HG02840 (cell line): Measurements from ENCODE around the gene MBD3.

Source experiments
- ATAC-seq: cut with Tn5 transposase; IDR thresholded peaks from one replicate; pipeline ENCODE4 v1.9.1; 2021; ENCODE audit warnings: mild to moderate bottlenecking, moderate library complexity, moderate number of reproducible peaks; ENCODE audit not compliant: unreplicated experiment, low FRiP score

MBD3 gene

DNA sequence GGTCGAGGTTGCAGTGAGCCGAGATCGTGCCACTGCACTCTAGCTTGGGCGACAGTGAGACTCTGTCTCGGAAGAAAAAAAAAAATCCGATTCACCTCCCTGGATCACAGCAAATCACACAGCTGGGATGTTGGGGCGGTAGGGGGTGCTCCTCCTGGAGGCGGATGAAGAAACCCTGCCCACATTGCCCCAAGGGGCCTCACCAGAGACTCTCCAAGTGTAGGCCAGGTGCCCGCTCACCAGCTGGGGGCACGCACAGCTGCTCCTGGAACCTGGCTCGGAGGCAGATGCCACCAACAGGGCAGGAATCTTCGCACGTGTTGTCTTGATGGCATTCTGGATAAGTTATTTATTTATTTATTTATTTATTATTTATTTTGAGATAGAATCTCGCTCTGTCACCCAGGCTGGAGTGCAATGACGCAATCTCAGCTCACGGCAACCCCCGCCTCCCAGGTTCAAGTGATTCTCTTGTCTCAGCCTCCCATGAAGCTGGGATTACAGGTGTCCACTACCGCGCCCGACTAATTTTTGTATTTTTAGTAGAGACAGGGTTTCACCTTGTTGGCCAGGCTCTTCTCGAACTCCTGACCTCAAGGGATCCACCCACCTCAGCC is 9.5 kb upstream of the MBD3 start:
- ATAC-seq: no peak

- ATAC-seq: no peak
Measured at GRCh38 chr19:1601613-1602064, 9.0 kb upstream of the MBD3 start.

GRCh38 chr19:1599460-1599846 is 6.8 kb upstream of the MBD3 start:
- no peak for ATAC-seq

- ATAC-seq: no peak
Measured at GRCh38 chr19:1598777-1599459, 6.3 kb upstream of the MBD3 start.

DNA sequence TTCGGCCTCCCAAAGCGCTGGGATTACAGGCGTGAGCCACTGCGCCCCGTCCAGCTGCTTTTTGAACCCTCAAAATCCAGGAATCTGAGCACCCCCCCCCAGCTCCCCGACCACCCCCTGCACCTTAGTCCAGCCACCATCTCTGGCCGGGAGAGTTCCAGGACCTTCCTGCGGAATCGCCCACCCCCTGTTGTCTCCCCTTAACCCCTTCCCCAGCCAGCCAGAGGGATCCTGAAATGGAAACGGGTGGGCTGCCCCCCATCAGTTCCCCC is 772 bp upstream of the MBD3 start:
- no peak for ATAC-seq

- peak; percentile 69 for ATAC-seq
Measured at GRCh38 chr19:1592024-1592754, 476 bp downstream of the MBD3 start.

DNA sequence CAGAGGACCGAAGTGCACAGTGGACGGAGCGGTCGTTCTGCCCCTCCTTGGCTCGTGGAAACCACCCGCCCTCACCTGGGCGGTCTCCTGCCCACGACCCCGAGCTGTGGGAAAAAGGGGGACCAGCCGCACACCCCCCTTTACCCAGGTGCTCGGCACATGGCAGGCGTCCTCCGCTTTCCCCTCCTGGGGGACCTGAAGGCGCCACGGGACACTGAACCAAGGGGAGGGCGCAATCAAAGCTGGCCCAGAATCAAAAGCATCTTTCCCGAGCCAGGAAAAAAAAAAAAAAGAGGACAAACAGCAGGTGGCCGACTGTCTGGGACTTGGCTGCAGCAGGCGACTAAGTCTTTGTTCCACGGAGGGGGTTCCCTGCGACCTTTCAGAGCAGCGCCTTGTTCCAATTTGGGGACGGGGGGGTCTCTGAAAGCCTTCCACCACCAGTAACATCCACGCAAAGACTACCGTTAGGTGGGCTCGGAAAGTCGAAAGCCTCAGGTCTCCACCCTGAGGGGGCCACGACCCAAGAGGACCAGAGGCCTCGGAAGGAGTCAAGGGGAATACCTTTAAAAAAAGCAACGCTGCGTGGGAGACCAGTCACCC is 1.1 kb downstream of the MBD3 start:
- no peak for ATAC-seq

DNA sequence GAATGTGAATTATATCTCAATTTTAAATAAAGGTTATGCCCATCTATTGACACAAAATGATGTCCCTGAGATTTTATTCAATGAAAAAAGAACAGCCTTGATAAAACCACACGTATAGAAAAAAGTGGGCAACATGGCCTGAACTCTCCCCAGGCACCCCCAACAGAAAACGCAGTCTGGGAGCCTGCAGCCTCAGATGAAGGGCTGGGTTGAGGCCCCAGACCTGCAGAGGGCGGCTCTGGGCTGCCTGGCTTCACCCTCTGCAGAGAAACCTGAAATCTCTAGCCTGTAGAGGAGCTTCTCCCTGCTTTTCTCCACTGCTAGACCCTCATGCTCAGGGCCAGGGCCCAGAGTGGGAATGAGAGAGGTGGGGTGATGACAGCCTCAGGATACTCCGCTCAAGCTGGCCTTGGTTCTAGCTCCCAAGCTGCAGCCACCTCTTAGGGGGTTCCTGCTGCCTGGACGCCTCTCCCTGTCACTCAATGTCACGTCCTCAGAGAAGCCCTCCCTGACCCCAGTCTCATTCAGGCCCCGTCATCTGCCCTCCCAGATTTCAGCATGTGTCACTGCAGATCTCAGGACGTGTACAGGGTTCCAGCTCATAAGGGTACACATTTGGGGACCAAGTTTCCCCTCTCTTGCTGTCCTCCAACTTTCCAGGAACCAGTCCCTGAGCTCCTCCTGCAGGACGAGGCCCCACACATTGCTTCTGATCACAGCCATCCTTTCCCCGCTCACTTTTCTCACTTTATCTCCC is 1.8 kb downstream of the MBD3 start:
- no peak for ATAC-seq

DNA sequence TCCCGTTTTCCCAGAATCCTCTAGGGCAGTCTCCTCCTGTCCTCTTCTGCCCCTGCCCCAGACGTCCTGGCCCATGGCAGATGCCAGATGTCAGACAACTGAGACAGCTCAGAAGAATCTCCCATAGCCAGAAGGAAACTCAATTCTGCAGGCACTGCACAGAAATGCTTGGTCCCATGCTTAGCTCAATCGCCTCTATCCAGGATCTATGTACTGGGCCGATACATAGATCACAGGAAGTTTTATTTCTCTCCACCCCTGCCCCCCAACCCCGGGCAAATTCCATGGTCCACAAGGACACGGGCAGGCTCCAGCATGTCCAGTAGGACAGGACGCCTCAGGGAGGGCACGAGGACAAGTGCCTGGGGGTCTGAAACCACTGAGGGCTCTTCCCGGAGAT is 4.8 kb downstream of the MBD3 start:
- no peak for ATAC-seq

- ATAC-seq: no peak
Measured at GRCh38 chr19:1585243-1585580, 7.5 kb downstream of the MBD3 start.

DNA sequence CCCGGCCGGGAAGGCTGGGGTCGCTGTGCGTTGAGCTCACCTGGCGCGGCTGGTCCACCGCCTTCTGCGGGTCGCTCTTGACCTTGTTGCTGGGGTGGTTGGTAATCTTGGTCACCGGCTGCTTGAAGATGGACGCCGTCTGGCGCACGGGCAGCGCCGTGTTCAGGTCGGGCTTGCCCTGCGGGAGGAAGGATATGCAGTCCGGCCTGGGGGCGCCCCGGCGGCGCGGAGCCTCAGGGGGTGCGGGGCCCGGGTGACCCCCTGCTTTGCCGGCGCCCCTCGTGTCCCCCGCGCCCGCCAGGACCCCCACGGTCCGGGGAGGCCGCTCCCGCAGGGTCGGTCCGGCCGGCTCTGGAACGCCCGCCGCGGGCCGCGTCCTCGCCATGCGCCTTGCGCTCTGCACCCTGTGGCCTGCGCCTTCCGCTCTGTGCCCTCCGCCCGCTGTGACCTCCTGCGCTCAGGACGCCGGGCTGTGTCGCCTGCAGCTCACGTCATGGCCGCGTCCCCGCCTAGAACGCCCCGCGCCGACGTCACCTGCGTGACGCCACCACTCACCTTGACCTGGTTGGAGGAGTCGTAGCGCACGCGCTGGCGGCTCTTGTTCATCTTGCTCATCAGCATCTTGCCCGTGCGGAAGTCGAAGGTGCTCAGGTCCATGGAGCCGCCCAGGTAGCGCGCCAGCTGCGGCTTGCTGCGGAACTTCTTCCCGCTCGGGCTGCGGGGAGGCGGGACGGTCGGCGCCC is 8.0 kb downstream of the MBD3 start:
- no peak for ATAC-seq

DNA sequence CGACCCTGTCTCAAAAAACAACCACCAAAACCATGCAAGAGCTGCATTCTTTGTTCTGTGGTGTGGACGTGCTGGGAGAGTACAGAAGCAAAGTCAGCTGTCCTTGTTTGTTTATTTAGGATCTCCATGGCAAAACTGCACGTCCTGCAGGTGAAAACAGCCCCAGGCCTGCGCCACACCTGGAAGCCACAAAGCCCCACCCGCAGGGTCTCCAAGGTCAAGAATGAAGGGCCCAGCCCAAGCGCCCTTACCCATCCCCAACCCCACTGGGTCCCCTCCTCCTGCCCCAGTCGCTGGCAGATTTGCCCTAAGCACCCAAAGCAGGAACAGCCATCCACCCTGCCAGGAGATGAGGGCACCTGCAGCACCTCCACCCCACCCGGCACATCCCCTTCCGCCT is 10.5 kb downstream of the MBD3 start:
- no peak for ATAC-seq

GRCh38 chr19:1580957-1581356 is 11.7 kb downstream of the MBD3 start:
- ATAC-seq: no peak

DNA sequence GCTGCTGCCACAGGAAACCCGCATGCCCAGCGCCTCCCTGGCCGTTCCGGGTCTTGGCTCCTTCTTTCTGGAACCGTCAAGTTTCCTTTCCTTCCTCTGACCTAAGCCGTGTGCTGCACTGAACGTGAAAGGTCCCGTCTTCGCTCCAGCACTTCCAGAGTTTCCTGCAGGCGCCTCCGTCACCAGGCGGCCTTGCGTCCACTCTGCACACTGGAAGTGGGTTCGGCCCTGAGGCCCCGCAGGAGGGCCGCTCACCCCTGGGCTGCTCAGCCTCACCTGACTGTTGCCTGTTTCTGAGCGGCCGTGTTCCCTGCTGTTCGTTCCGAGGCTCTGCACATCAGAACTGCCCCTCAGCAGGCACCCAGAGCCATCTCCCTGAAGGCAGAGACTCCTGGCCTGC is 12.3 kb downstream of the MBD3 start:
- no peak for ATAC-seq

GRCh38 chr19:1579222-1579621 is 13.4 kb downstream of the MBD3 start:
- no peak for ATAC-seq

DNA sequence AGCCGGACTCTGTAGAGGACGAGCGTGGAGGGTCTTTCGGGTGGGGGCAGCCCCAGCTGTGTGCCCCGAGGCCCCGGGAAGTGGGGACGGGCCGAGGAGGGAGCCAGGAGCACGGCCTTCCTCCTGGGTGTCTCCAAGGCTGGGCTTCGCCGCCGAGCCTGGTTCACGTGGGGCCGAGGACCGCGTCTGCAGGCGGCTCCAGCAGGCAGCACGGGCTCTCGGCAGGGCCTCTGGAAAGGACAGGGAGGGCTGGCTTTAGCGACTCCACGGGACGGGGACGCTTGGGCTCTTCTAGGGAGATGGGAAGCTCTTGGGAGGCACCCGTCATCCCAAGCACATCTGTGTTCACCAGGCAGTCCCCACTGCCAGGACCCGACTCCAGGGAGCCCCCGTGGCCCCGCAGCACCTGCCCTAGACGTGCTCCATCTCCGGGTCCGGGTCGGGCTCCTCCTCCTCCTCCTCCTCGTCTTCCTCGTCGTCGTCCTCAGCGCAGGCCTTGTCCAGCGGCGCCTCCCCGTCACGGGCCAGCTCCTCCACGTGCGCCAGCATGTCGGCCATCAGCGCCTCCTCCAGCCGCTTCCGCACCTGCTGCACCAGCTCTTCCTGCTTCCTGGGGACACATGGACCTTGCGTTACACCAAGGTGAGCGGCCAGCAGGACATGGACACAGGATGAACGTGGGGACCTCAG is 14.6 kb downstream of the MBD3 start:
- no peak for ATAC-seq

DNA sequence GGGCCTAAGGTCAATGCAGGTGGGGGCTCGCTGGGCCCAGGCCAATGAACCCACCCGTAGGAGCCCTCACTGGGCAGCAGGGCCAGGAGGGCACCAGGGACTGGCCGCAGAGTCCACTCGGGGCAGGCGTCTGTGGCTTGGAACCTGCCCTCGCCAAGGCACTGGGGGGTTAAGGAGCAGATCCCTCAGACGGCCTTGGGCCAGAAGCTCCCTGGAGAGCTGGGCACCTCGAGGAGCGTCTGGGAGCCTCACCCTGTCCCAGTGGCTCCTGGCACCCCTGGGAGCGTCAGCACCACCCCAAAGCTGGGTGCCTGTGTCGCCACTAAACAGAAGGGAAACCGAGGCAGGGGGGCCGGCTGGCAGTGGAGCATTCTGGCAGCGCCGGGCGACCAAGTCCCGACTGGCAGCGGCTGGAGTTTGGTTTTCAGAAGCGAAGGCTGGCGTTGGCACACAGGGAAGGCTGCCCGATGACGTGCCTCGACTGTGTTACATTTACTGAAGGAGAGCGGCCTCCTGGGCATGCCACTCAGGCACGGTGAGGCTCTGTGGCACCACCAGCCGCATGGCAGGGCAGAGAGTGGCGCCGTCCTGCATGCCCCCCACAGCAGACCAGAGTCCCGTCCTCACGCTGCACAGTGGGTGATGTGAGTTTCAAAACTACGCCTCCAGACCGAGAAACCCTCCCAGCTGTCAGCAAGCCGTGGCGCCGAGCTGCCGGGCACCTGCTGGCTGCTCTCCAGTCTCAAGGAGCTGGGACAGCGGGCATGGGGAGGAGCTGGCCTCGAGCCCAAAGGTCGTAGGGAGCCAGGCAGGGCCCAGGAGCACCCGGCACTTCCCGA is 15.4 kb downstream of the MBD3 start:
- no peak for ATAC-seq

GRCh38 chr19:1576242-1577089 is 16.2 kb downstream of the MBD3 start:
- no peak for ATAC-seq
